GM21737 (cell line): Measurements from ENCODE around the gene LRRC38.
"Not testable (repeated sequence)": the region's sequence is repeated elsewhere in the genome, so short reads cannot be mapped to it uniquely, and the experiment has no call there.

Experiments used
- ATAC-seq: cut with Tn5 transposase; IDR thresholded peaks from one replicate; pipeline ENCODE4 v1.9.1; 2021; ENCODE audit warnings: mild to moderate bottlenecking, moderate library complexity; ENCODE audit not compliant: unreplicated experiment

The LRRC38 gene

DNA sequence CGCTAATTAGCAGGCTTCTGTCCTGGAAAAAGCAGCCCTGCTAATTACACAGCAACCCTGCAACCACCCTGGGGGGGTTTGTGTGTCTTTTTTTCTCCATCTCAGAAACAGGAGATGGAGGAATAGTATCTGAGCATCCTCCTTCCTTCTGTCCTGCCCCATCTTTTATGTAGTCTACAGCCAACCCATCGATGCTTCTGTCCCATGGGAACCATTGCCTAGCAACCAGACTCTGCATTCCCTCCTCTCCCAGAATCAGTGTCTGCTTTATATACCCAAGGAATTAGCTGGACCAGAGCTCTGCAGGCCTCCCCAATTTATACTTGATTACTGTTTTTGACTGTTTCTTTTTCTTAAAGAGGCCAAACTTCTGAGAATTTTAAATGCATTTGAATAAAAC is 35.1 kb downstream of the LRRC38 start:
- no peak for ATAC-seq

DNA sequence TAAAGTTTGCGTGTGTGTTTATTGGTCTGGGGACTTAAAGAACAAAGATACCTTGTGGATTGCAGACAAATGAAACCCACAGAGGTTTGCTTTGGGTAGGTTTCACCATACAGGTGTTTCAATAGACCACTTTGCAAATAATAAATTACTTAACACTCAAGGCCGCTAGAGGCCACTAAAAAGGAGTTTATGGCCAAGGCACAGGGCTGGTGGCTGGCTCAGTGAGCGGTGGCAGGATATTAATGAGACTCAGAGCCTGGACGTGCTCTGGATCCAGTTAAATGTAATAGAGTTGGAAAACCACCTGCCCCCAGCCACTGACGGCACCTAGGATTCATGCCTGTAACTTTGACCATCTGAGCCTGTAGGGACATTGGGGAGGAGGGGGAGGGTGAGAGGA is 44.5 kb downstream of the LRRC38 start:
- ATAC-seq: no peak

DNA sequence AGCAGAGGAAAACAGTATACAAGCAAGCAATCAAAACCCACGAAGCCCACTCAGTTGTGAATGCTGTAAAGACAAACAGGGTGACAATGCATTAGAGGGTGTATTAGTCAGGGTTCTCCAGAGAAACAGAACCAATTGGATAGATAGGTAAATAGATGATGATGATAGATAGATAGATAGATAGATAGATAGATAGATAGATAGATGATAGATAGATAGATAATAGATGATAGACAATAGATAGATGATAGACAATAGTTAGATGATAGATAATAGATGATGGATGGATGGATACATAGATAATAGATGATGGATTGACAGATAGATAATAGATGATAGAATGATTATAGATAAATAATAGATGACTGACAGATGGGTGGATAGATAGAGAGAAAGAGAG is 48.3 kb downstream of the LRRC38 start:
- no peak for ATAC-seq

DNA sequence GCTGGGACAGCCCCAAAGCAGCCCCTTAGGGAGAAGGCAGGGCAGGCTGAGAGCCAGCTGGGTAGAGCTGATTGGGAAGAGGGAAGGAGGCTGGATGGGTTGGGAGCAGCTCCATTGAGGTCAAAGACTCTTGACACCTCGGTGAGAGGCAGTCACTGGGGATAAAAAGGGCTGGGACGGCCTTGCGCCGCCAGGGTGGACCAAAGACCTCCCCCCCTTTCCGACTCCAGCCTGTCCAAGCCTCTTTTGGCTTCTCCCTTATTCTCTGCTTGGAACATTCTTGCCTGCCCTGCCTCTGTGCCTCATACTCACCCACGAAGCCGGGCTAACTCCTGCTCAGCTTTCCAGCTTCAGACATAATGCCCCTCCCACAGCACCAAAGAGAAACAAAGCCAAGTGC is 51.1 kb downstream of the LRRC38 start:
- ATAC-seq: no peak

DNA sequence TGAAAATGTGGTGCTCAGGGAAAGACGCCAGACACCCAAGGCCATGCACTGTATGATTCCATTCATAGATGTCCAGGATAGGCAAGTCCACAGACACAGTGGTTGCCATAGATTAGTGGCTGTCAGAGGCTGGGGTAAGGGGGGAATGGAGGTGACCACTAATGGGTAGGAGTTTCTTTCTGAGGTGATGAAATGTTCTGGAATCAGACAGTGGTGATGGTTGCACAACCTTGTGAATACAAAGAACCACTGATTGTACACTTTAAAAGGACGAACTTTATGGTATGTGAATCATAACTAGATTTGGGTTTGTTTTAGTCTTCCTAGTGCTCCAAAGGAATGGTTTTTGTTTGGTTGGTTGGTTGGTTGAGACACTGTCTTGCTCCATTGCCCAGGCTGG is 51.8 kb downstream of the LRRC38 start:
- ATAC-seq: no peak

DNA sequence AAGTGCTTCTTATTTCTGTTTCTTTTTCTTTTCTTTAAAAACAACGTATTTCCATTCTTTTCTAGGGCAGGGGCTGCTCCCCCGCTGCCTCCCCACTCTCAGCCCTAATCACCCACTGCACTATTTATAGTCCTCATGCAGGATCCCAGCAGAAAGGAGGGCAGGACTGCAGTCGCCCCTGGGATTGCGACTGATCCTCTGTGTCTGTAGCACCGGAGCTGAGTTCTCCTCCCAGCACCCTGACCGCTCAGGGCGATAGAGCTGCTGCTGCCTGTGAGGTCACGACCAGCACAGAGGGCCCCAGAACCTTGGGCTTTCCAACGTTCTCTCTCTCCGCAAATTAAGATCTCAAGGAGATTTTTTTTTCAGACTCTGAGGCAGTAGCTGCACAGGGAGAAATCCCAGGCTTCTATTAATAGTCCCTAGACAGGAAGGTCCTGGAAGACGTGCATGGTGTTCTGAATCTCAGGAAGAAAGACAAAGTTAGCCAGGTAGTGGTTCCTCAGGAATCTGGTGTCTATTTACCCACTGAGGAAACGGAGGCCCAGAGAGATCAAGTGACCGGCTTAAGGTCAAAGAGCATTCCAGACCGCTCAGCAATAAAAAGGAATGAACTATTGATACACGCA is 56.8 kb downstream of the LRRC38 start:
- ATAC-seq: no peak

DNA sequence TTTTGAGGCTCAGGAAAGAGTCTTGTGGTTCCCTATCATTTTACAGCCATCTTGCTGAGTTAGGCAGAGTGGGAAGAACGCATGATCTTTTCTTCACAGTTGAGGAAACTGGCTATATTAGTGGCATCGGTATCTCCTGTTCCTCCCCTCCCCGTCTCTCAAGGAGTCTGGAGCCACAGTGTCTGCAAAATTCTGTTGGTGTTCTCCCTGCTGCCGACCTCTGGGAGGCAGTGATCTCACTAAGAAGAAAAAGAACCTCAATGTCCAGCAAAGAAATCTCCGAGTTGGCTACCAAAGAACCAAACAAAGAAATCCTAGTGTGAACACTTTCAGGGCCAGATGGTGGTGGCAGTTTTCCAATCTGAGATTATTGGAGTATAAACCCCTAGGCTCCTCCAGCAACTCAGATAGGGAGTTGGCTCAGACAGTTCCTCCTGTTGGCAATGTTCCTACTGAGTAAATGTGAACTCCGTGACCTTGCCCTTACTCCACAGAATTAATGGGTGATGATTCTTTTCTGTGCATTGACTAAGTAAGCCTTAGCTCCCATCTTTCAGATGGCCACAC is 62.3 kb downstream of the LRRC38 start:
- ATAC-seq: no peak

DNA sequence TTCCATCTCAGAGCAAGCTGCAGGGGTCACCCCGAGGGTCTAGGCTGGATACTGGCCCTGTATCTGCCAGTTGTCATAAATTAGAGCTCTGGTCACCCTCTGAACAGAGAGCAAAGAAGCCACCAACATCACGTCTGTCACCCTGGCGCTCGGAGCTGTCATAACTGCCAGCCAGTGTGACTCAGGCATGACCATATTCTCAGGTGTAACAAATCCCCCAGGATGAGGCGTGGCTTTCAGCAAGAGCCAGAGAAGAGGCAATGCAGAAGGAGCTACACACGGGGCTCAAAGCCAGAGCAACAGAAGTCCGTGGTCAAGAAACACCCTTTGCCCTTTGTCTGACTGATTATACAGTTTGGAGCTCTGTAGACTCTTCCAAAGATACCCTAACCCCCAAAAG is 63.6 kb downstream of the LRRC38 start:
- no peak for ATAC-seq

DNA sequence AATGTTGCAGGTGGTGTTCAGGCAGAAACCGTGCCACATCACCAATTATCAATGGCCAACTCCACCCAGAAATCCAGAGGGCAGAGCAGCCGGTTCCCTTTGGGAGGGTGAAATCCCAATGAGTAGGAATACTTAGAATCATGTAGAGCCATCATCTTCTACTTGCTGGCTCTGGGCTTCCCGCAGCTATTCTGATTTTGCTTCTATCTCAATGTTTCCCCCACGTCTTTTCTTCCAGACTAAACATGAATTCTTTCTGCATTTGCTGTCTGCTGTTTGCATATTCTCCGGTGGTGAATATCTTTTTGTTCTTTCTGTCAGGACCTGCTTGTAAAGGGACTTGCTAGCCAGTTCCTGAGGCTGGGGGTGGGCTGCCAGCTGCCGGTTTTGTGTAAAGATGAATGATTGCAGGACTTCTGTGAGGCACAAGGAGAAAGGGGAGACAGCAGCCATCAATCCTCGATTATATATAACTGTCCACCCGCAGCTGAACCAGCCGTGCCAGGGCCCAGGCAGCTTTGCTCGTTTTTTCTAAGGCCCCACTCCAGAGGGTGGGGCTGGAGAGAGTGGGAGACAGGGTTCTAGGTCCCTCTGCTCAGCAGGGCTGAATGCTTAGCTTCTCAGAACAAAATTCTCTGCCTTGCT is 70.3 kb downstream of the LRRC38 start:
- ATAC-seq: no peak

DNA sequence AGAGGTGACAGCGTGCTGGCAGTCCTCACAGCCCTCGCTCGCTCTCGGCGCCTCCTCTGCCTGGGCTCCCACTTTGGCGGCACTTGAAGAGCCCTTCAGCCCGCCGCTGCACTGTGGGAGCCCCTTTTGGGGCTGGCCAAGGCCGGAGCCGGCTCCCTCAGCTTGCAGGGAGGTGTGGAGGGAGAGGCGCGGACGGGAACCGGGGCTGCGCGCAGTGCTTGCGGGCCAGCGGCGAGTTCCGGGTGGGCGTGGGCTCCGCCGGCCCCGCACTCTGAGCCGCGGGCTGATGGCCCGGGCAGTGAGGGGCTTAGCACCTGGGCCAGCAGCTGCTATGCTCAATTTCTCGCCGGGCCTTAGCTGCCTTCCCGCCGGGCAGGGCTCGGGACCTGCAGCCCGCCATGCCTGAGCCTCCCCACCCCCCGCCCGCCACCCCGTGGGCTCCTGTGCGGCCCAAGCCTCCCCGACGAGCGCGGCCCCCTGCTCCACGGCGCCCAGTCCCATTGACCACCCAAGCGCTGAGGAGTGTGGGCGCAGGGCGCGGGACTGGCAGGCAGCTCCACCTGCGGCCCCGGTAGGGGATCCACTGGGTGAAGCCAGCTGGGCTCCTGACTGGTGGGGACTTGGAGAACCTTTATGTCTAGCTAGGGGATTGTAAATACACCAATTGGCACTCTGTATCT is 74.6 kb downstream of the LRRC38 start:
- not testable (repeated sequence) for ATAC-seq

DNA sequence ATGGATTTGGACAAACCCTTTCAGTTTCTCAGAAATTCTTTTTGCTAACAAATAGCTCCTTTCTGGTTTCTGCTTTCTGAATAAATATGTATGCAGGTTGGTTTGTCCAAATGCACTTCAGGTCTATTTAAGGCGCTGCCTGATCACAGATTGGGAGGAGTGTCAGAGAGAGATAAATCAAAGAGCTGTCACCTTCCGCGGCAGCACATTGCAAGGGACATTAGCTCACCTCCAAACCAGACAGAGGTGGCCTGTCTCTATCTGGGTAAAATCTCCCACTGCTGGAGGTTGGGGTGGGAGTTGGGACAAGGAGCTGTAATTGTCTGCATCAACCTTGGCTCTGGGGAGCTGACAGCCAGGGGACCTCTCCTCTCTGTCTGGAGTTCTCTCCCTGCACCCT is 78.3 kb downstream of the LRRC38 start:
- ATAC-seq: no peak

DNA sequence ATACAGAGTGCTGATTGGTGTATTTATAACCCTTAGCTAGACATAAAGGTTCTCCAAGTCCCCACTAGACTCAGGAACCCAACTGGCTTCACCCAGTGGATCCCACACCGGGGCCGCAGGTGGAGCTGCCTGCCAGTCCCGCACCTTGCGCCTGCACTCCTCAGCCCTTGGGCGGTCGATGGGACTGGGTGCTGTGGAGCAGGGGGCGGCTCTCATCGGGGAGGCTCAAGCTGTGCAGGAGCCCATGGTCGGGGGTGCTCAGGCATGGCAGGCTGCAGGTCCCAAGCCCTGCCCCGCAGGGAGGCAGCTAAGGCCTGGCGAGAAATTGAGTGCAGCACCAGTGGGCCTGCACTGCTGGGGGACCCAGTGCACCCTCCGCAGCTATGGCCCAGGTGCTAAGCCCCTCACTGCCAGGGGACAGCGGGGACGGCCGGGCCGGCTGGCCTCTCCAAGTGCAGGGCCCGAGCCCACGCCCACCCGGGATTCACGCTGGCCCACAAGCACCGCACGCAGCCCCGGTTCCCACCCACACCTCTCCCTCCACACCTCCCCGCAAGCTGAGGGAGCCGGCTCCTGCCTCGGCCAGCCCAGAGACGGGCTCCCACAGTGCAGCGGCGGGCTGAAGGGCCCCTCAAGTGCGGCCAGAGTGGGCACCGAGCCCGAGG is 80.0 kb downstream of the LRRC38 start:
- ATAC-seq: not testable (repeated sequence)

DNA sequence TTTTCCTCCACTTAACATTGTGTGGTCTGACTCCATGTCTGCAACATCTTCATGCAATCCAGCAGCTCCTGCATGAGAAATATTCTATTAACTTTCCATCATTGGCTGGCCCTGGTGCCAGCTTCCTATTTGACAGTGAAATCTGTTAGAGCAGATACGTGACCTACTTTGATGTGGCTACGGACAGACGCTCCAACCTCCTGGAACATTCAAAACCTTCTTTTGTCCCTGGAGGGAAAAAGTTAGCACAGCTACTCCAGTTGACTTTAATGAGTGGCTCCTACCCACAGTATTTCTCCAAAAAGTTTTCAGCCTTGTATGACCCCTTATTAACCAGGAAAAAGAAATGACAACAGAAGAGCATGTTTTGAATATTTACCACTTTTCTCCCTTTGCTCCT is 81.6 kb downstream of the LRRC38 start:
- no peak for ATAC-seq

DNA sequence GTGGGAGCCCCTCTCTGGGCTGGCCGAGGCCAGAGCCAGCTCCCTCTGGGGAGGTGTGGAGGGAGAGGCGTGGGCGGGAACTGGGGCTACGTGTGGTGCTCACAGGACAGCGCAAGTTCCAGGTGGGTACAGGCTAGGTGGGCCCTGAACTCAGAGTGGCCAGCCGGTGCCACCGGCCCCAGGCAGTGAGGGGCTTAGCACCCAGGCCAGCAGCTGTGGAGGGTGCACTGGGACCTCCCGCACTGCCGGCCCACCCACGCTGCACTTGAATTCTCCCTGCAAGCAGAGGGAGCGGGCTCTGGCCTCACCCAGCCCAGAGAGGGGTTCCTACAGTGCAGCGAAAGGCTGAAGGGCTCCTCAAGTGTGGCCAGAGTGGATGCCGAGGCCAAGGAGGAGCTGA is 83.3 kb downstream of the LRRC38 start:
- ATAC-seq: no peak
